NCI-H510A (cell line): ENCODE data around the gene ARL4A.
"Not testable (repeated sequence)": the region's sequence is repeated elsewhere in the genome, so short reads cannot be mapped to it uniquely, and the experiment has no call there.

ENCODE experiments used
- DNase-seq: peaks from one replicate; lab custom pipeline; 2025; lab: John Stamatoyannopoulos, UW

ARL4A gene

DNA sequence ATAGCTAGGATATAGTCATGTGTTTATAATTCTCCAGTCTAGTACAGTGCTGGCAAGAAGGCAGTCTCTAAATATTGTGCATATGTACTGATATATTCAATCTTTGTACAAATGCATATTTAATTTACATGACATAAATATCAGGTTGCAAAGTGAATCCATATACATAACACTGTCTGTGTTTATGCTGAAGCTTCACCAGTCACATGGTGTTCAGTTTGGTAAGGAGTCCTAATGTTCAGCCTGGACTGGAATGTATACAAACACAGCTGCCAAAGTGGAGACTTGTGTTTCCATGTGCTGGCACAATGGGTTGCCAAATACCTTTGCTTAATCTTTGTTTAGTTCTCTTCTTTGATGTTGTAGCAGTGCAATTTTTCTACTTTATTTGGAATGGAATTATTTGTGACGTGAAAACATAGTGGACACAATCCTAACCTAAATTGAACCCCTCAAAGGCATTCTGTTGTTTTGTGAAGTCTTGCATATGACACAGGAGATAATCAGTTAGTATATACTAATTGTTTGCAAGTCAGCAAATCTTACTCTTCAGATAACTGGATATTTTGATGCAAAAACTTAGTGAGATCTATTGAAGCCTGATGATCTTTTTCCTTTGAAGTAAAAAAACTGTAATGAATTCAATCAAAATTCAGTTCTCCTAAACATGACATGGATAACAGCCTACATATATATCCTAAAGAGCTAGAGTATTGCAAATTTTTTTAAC, 17.3 kb upstream of the ARL4A start:
- DNase-seq: peak; percentile 1

DNA sequence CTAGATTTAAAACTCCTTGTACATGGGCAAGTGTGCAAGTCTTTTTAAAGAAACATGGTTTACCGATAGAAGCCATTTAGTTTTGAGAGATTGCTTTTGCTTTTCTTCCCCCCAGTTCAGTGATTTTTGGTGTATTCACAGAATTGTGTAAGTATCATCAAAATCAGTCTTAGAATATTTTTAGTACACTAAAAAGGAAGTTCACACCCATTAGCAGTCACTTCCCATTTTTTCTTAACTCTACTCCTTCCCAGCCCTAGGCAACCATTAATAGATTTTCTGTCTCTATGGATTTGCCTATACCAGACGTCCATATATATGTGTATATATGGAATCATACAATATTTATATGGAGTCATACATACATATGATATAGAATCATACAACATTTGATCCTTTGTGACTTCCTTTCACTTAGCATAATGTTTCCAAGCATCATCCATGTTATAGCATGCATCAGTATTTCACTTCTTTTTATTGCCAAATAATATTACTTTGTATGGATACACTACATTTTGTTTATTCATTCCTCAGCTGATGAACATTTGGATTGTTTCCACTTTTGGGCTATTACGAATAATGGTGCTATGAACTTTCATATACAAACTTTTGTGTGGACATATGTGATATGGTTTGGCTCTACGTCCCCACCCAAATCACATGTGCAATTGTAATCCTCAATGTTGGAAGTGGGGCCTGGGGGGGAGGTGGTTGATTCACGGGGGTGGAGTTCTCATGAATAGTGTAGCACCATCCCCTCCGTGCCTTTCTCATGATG, 16.5 kb upstream of the ARL4A start:
- no peak for DNase-seq

DNA sequence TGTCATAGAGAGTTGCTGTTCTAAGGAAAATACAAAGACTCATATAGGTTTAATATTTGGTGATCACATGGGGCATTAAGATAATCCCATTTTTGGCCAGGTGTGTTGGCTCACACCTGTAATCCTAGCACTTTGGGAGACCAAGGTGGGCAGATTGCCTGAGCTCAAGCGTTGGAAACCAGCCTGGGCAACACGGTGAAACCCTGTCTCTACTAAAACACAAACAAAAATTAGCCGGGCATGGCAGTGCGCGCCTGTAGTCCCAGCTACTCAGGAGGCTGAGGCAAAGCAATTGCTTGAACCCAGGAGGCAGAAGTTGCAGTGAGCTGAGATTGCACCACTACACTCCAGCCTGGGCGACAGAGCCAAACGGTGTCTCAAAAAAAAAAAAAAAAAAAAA, 14.0 kb upstream of the ARL4A start:
- DNase-seq: not testable (repeated sequence)

DNA sequence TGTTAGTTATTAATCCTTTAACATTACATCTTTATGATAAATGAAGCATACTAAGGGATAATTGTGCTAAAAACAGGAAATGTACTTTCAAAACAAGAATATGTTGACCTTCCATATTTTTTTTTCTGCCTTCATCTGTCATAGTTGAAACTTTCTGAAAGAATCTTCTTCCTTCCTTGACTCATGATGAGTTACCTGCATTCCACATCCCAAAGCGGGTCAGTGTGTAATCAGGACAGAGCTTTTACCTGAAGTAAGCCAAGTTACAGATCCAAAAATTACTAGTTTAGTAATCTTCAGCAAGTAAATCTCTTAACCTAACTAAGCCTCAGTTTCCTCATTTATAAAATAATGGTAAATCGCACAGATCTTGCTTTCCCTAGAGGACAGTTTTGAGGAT, 13.4 kb upstream of the ARL4A start:
- DNase-seq: no peak

DNA sequence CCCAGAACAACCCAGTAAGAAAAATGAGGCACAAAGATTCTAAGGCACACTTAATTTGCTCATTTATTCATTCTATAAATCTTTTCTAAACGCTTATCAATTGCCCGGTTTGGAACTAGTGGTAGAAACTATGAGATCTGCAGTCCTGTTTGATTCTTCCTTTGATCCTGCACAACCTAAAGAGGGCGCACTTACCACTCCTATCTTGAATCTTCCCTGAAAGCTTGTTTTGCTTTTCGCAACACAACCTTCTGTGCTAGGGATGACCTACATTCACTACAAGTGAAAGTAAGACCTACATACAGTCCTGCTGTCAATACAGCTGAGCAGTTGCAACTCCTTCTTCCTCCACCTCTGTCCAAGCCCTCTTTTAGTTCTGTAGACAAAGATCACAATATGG, 12.6 kb upstream of the ARL4A start:
- DNase-seq: no peak

DNA sequence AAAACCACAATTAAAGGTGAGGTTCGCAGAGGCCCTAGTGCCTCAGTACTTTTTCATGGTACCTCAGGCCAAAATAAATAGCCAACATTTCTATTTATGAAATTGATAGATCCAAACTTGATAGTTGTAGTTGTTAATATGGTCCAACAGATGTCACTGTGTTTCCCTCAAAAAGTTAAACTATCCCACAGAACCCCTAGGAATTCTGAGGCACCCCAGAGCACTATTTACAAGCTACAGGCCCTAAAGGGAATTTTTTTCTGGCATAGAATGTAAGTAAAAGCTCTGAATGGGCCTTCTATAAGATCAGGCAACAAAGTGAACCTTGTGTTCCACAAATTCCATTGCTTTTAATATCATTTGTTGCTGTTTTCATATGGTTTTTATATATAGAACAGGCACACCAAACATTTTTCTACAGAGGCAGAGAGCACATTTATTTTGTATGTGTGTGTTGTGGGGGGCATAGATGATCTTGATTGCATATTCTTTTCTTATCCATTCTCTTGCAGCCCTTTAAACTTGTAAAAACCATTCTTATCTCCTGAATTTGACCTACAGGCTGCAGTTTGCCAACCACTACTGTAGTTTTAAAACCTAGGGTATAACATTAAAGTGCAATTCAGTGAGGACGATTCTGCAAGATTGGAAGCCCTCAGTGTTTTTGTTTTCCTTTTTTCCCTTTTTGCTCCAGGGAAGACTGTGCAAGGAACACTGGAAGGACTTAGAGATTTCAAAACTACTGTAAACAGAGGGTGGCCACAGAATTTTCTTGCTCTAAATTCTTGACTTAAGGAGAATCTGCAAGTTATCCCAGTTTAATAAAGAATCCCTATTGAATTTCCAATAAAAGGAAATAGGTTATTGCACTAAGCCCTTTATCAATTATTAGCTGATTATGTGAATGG, 3.5 kb upstream of the ARL4A start:
- DNase-seq: no peak

DNA sequence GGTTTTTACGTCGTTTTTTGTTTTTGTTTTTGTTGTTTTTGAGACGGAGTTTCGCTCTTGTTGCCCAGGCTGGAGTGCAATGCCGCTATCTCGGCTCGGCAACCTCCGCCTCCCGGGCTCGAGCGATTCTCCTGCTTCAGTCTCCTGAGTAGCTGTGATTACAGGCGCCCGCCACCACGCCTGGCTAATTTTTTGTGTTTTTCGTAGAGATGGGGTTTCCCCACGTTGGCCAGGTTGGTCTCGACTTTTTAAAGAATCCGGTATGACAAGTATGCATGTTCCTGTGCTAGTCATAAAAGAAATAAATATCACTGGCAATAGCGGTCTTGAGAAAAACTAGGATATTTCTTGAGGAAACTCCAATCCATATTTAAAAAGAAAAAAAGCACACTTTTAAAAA, 2.7 kb upstream of the ARL4A start:
- no peak for DNase-seq

DNA sequence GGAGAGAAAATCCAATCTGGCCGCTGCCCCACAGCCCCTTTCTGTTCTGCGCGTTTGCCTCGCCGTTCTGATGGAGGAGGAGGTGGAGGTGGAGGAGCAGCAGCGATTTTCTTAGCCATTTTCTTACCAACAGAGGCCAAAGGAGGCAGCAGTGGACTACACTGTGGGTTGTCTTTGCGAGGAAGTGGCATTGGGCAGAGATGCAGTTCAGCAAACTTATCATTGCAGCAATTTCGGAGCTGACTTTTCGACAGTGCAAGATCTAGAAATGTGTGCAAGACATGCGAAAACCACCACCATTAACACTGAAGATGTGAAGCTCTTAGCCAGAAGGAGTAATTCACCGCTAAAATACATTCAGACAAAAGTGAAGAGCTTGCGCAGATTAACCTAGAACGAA, 1.9 kb upstream of the ARL4A start:
- DNase-seq: no peak

DNA sequence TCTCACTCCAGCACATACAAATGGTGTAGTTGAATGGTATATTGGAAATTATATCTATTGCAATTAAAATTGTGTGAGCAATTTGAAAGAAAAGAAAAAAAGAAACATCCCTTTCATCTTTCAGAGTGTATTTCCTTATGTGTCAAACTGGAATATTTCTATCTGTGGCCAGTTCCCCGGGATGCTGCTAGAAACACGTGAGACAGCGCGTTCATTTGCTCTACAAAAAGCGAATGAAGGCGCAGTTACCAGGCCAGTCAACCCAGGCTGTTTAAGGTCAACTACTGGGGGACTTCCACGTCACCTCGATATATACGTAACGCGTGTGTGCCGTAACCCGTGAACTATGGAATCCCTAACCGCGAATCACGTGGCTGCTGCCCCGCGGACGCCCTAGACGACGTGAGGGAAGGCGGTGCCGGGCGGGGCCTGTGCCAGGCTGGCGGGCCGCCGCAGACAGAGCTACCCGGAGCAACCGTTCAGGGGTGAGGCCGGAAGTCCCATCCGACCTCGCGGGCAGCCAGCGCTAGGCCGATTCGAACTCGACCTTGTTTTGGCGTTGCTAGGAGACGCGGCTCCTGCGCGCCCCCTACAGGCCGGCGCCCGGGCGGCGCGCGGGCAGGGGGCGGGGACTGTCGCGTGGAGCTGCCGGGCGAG, 1.1 kb upstream of the ARL4A start:
- peak; percentile 88 for DNase-seq

DNA sequence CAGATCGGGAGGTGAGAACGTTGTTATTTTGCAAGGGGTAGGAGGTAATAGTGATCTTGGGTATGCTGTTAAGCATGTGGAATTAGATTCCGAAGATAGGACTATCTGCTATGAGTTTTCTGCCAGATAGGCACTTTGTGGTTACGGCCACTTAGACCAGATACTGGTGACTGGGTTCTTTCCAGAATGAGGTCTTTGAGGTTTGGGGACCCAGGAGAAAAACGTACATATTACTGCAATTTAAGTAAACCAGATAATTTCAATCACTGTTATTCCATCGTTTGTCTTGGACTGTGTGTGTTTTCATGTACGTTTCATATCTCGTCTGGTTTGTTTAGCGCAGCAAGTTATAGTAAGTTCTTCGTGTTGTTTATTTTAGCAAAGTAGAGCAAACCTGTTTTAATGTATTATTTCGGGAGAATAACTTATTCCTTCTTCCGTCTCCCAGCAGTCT, 312 bp downstream of the ARL4A start:
- DNase-seq: no peak

DNA sequence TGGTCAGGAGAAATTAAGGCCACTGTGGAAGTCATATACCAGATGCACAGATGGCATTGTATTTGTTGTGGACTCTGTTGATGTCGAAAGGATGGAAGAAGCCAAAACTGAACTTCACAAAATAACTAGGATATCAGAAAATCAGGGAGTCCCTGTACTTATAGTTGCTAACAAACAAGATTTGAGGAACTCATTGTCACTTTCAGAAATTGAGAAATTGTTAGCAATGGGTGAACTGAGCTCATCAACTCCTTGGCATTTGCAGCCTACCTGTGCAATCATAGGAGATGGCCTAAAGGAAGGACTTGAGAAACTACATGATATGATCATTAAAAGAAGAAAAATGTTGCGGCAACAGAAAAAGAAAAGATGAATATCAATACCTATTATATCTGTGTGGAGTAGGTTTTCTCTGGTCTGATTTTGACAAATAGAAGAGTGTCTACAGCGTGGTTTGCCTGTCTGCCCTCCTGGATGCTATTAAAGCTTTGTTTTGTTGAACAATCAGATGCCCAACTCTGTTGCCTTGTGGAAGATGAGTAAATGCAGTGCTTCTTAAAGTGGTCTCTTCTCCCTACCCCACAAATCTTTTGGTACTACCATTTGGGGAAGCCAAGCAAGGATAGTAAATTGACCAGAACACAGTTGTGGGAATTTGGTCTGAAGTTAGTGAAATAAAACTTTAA, 1.2 kb downstream of the ARL4A start:
- not testable (repeated sequence) for DNase-seq

DNA sequence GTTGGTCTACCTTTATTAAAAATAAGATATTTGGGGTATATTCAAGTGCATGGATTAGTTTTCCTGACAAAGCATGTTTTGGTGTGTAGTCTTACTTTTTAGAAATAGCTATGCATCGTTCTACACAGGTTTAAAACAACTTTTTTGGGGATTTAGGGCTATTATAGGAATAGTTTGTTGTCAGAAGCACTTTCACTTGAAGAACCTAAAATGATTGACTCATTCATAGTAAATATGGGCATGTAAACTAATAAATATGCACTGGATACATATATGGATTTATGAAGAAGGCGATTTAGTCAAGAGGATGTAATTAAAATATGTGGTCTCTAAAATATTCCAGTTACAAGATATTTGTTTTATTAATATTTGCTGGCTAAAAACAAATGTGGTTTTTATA, 2.0 kb downstream of the ARL4A start:
- DNase-seq: no peak

DNA sequence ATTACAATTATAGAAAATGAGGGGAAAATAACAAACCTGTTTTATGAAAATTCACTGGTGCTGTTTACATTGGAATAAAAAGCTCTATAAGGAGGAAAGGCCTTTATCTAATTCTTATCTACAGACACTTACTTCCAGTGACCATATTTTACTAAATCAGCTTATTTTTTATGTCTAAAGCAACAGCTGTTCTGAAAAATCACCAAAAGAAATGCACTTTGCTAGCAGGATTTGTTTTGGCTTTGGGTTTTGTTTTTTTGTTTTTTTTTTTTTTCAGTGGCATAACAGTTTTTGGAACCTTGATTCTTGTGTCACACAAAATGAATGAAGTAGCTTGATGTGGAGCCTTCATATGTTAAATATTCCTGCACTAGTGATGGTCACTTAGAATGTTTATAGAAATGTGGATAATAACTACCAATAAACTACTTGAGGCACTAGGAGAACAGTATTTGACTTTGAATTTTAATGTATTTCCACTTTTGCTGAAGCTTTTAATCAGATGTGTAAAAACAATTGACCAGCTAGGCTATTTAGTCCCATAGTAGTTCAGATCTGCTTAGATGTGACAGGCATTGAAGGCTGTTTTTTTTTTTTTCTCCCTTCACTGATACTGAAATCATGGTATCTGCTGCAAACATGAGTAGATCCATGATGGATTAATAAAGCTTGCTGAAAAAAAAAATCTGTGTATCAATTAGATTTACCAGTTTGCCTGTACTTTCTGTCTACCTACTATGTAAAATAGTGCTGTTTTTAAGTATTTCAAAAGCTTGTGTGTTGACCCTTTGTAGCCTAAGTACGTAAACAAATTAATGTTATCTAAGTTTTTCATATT, 2.8 kb downstream of the ARL4A start:
- DNase-seq: no peak

DNA sequence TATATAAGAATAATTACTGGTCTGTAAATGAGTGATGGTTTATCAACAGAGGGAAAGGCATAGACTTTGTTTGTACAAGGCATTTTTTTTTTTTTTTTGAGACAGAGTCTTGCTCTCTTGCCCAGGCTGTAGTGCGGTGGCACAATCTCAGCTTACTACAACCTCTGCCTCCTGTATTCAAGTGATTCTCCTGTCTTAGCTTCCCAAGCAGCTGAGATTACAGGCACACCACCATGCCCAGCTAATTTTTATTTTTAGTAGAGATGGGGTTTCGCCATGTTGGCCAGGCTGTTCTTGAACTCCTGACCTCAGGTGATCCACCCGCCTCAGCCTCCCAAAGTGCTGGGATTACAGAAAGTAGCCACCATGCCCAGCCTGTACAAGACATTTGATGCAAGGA, 4.0 kb downstream of the ARL4A start:
- not testable (repeated sequence) for DNase-seq

DNA sequence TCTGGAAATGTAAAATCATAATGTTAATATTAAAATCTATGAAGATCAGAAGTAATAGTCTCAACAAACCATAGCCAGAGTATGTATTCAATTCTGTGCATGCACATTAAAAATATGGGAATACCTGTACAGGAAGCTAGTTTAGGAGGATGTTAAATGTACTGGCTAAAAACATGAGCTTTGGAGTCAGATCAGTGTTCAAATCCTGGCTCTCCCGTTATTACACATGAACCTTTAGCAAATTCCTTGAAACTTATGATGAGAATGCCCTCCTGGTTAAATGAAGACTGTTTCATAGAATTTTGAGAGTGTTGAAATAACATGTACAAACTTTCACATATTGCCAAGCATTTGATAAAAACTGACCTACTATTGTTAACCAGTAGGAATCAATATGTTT, 4.6 kb downstream of the ARL4A start:
- no peak for DNase-seq

DNA sequence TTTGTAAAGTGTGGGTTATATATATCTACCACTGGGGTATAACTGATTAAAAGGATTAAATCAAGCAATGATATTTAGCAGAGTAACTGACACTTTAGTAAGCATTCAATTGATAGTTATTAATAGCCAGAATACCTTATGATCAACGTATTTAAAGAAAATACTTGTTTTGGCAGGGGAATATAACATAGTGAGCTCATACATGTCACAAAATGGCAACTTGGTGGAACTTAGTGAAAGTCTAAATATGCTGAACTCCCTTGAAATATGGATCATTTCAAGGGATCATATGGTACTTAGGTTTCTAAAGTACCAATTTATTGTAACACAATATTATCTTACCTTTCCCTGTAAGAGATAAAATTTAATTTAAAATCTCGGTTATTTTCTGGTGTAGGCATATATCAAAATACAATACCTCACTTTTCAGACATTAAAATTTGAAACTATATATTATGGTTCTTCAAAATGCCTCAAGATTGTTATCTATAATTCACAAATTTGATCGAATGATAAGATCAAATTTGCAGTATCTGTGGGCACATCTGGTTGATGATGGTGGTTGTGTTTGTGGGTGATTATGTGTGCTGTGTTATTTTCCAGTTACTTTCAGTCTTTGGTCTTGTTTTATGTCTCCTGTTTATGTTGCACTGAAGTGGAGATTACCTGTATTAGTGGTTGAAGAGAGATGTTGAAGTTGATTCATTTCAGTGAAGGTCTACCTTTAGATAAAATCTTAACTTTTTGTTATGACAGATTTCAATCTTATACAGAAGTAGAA, 5.2 kb downstream of the ARL4A start:
- no peak for DNase-seq

DNA sequence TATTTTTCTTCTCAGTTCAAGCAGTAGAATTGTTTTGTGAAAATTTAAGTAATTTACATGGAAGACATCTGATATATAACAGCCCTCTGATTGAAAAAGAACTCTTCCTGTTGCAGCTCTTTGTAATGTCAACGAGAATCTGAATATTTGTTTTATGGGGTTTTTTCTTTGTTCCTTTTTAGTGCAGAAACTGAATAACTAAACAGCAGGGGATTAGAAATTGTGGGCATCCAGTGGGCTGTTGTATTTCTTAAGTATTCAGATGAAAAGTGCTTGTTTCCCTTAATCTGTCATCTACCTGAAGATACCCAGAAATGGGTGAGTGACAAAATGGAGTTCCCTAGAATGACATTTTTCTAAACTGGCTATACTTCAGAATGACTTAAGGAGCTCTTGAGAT, 7.4 kb downstream of the ARL4A start:
- no peak for DNase-seq

DNA sequence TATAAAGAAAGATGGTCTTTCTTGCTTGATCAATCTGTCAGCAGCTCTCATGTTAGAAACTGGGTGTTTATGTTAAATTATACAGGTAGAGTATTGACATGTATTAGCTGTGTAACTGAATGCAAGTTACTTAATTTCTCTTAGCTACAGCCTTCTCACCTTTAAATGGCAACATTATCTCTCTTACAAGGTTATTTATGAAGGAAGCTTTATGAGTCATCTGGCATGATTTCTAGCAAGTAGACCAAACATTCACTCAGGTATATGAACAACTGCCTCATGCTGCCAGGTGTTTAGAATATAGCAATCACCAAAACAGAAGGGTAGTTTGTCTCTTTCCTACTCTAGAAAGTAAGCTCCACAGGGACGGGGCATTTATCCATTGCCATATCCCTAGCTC, 8.5 kb downstream of the ARL4A start:
- no peak for DNase-seq

DNA sequence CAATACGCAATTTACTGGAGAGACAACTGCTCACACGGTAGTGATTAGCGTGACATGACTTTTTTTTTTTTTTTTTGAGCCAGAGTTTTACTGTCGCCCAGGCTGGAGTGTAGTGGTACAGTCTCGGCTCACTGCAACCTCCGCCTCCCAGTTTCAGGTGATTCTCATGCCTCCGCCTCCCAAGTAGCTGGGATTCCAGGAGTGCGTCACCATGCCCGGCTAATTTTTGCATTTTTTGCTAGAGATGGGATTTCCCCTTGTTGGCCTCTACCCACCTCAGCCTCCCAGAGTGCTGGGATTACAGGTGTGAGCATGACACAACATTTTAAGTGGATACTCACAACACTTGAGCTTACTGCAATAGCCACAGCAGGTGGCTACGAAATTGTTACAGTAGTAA, 11.9 kb downstream of the ARL4A start:
- no peak for DNase-seq

DNA sequence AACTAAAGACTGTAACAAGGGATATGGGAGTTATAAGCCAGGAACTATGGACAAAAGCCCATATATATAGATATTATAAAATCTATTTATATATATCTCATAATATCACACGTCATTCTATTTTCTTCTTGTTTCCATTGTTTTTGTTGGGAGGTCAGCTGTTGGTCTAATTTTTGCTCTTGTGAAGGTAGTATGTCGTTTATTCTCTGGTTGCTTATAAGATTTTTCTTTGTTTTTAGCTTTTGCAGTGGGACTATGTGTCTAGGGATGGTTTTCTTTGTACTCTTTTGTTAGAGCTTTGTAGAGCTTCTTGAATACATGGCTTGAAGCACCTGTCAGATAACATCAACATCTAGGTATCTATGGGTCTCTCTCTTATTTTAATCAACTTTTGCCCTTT, 14.0 kb downstream of the ARL4A start:
- no peak for DNase-seq
